ENCODE data around the gene IL17RE. TPM values are rescaled to one million over a fixed set of nuclear protein-coding genes. Genes with fewer than 3 reads are reported as not detected.

IL17RE gene
- total and polyA plus RNA-seq, 11 donors = 0.65 to 6.9 (median 0.95) TPM

DNA sequence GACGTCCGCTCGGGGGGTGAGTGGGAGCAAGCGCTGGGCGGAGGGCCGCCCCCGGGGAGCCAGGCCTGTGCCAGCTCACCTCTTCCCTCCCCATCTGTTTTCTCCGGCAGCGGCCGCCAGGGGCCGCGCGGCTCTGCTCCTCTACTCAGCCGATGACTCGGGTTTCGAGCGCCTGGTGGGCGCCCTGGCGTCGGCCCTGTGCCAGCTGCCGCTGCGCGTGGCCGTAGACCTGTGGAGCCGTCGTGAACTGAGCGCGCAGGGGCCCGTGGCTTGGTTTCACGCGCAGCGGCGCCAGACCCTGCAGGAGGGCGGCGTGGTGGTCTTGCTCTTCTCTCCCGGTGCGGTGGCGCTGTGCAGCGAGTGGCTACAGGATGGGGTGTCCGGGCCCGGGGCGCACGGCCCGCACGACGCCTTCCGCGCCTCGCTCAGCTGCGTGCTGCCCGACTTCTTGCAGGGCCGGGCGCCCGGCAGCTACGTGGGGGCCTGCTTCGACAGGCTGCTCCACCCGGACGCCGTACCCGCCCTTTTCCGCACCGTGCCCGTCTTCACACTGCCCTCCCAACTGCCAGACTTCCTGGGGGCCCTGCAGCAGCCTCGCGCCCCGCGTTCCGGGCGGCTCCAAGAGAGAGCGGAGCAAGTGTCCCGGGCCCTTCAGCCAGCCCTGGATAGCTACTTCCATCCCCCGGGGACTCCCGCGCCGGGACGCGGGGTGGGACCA is 30.4 kb downstream of the IL17RE start:
- no peaks in the 10 kb centered on the region for H3K9me3 ChIP-seq
- intact Hi-C loops (cut with DNase I) = loop anchor here in 5 of 10 donors (1.0 to 10.0 kb wide), 7 partner anchors 16 to 294 kb away; partner anchors contain the start of genes IL17RC (in 1 of the 5) and JAGN1 (in 1 of the 5)
- H3K36me3 ChIP-seq = peaks cover 0 to 55% (median 36%) of the 10 kb centered on the region in 9 donors
- WGBS, 4 donors = 0 to 1% (median 0%) methylated on average over 14 to 77 of the region's 77 CpGs
- ATAC-seq (peak; percentile 41 to 86 (median 78)), DNase-seq (peak; percentile 80 to 91 (median 85))
- peaks cover 7 to 40% (median 23%) of the 10 kb centered on the region in 12 donors for H3K4me1 ChIP-seq
- H3K27ac ChIP-seq = peak overlapping the region; percentile 74 to 98 (median 93)
- H3K4me3 ChIP-seq = peak overlapping the region; percentile 35 to 92 (median 74)
- TF ChIP-seq, protein P1, sequence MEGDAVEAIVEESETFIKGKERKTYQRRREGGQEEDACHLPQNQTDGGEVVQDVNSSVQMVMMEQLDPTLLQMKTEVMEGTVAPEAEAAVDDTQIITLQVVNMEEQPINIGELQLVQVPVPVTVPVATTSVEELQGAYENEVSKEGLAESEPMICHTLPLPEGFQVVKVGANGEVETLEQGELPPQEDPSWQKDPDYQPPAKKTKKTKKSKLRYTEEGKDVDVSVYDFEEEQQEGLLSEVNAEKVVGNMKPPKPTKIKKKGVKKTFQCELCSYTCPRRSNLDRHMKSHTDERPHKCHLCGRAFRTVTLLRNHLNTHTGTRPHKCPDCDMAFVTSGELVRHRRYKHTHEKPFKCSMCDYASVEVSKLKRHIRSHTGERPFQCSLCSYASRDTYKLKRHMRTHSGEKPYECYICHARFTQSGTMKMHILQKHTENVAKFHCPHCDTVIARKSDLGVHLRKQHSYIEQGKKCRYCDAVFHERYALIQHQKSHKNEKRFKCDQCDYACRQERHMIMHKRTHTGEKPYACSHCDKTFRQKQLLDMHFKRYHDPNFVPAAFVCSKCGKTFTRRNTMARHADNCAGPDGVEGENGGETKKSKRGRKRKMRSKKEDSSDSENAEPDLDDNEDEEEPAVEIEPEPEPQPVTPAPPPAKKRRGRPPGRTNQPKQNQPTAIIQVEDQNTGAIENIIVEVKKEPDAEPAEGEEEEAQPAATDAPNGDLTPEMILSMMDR (IDR thresholded peaks at IDR 0.05) = peak; percentile 48 to 84 (median 66)
- peak in 1 of 2 donors; percentile 5 for TF ChIP-seq POLR2A (IDR thresholded peaks at IDR 0.05)
- no peaks in the 10 kb centered on the region for H3K27me3 ChIP-seq

DNA sequence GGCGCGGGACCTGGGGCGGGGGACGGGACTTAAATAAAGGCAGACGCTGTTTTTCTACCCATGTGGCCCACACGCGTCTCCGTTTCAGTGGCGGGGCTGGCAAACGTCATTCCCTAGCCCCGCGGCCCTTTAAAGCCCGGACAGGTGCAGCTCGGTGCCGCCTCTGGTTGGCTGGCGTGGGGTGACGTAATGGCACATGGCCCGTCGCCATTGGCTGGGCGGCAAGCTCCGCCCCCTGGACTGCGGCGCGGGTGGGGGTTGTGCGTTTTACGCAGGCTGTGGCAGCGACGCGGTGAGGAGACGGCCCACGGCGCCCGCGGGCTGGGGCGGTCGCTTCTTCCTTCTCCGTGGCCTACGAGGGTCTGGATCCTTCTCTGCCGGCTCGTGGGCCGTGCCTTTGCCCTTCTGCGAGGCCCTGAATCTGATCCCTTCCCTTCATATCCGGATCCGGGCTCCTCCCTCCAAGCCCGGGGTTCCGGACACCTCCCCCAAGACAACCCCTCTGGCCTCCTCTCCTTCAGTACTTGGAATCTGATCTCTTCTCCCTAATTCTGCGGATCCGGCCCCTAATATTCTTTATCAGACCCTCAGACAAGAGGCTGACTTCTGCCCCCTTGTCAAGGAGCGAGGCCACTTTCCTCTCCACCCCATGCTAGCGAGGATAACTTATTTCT is 31.1 kb downstream of the IL17RE start, which contains the start of gene CRELD1:
TSS of gene CRELD1 (plus strand) at position 274 of the 674 bp plus-strand sequence. CDS start 605 bp downstream, outside the sequence.
- intact Hi-C loops (cut with DNase I) = loop anchor here in 5 of 10 donors (1.0 to 10.0 kb wide), 7 partner anchors 17 to 294 kb away; partner anchors contain the start of genes IL17RC (in 1 of the 5) and JAGN1 (in 1 of the 5)
- peak within 1 kb of the TSS; percentile 74 to 98 (median 93) for H3K27ac ChIP-seq
- no peaks in the 10 kb centered on the region for H3K9me3 ChIP-seq
- WGBS, 4 donors = 0 to 1% (median 0%) methylated on average over 23 to 50 of the region's 50 CpGs
- H3K4me1 ChIP-seq = peaks cover 7 to 40% (median 23%) of the 10 kb centered on the region in 12 donors
- peaks cover 0 to 55% (median 36%) of the 10 kb centered on the region in 9 donors for H3K36me3 ChIP-seq
- H3K4me3 ChIP-seq = peak within 1 kb of the TSS; percentile 35 to 92 (median 74)
- ATAC-seq = peak; percentile 95 to 98 (median 97)
- TF ChIP-seq, protein P1 (IDR thresholded peaks at IDR 0.05) = no peak
- peak in 1 of 2 donors; percentile 96 for TF ChIP-seq POLR2A (IDR thresholded peaks at IDR 0.05)
- no peaks in the 10 kb centered on the region for H3K27me3 ChIP-seq
- DNase-seq = peak; percentile 94 to 98 (median 95)

DNA sequence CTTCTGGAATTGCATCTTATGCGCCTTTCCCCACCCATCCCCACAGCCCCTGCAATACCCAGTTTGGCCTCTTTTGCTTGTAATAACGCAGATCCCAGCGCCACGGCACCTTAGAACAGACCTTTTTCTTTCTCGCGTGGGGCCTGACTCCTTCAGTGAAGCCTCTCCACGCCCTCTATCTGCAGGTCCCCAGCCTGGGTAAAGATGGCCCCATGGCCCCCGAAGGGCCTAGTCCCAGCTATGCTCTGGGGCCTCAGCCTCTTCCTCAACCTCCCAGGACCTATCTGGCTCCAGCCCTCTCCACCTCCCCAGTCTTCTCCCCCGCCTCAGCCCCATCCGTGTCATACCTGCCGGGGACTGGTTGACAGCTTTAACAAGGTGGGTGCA is 31.6 kb downstream of the IL17RE start:
- no peaks in the 10 kb centered on the region for H3K9me3 ChIP-seq
- H3K27ac ChIP-seq = peak overlapping the region; percentile 74 to 98 (median 93)
- WGBS, 4 donors = 13 to 23% (median 18%) methylated on average over 11 of the region's 11 CpGs
- H3K36me3 ChIP-seq = peaks cover 0 to 52% (median 33%) of the 10 kb centered on the region in 9 donors
- H3K4me3 ChIP-seq = peak overlapping the region; percentile 35 to 92 (median 74)
- no peak for DNase-seq
- intact Hi-C loops (cut with DNase I) = loop anchor here in 3 of 10 donors (5.0 to 10.0 kb wide), 3 partner anchors 78 to 293 kb away; no protein-coding TSS in a partner anchor
- no peaks in the 10 kb centered on the region for H3K27me3 ChIP-seq
- peaks cover 7 to 40% (median 23%) of the 10 kb centered on the region in 12 donors for H3K4me1 ChIP-seq
- TF ChIP-seq, protein P1 (IDR thresholded peaks at IDR 0.05) = peak in 2 of 12 donors; percentile 11 to 13
- TF ChIP-seq POLR2A (IDR thresholded peaks at IDR 0.05) = no peak
- no peak for ATAC-seq
